ENCODE measurements around the gene MAP7D2. TPM values are rescaled to one million over a fixed set of nuclear protein-coding genes. Genes with fewer than 3 reads are reported as not detected.

Gene MAP7D2
- total RNA-seq, 4 donors from 2014 or later, result 0.19 to 0.38 TPM; not detected in 2

GRCh38 chrX:20042221-20042620 is 74.5 kb downstream of the MAP7D2 start:
- ATAC-seq (ENCODE audit: low FRiP score) (no peak), DNase-seq (ENCODE audit: low spot score) (no peak)
- no peak for TF ChIP-seq CTCF (IDR thresholded peaks at IDR 0.05)

GRCh38 chrX:20038966-20039365 is 77.7 kb downstream of the MAP7D2 start:
- TF ChIP-seq CTCF (IDR thresholded peaks at IDR 0.05), result no peak
- ATAC-seq (ENCODE audit: low FRiP score), result no peak
- no peak for DNase-seq (ENCODE audit: low spot score)

- ATAC-seq (ENCODE audit: low FRiP score), result no peak
- no peak for TF ChIP-seq CTCF (IDR thresholded peaks at IDR 0.05)
- DNase-seq (ENCODE audit: low spot score), result no peak
Observed at GRCh38 chrX:20037186-20037585, 79.5 kb downstream of the MAP7D2 start.

- ATAC-seq (ENCODE audit: low FRiP score), result no peak
- no peak for TF ChIP-seq CTCF (IDR thresholded peaks at IDR 0.05)
- DNase-seq (ENCODE audit: low spot score), result no peak
Observed at GRCh38 chrX:20032201-20032600, 84.5 kb downstream of the MAP7D2 start.

- ATAC-seq (ENCODE audit: low FRiP score), result no peak
Observed at GRCh38 chrX:20029728-20030127, 87.0 kb downstream of the MAP7D2 start.

GRCh38 chrX:20028588-20028987 is 88.1 kb downstream of the MAP7D2 start:
- DNase-seq (ENCODE audit: low spot score) (no peak), ATAC-seq (ENCODE audit: low FRiP score) (no peak)
- TF ChIP-seq CTCF (IDR thresholded peaks at IDR 0.05), result no peak

More at GRCh38 chrX:20029728-20030127, 87.0 kb downstream of the MAP7D2 start:
- no peak for DNase-seq (ENCODE audit: low spot score)
- no peak for TF ChIP-seq CTCF (IDR thresholded peaks at IDR 0.05)

GRCh38 chrX:20026278-20026677 is 90.4 kb downstream of the MAP7D2 start:
- no peak for ATAC-seq (ENCODE audit: low FRiP score)
- DNase-seq (ENCODE audit: low spot score), result no peak
- TF ChIP-seq CTCF (IDR thresholded peaks at IDR 0.05), result no peak

Data from omental fat pad (tissue), 4 donors.